GM13976 (cell line): ENCODE measurements around the gene JAKMIP2.

ENCODE experiments used
- DNase-seq: peaks from one replicate; pipeline ENCODE4 v3.0.0; 2012; ENCODE audit warnings: low spot score
- in situ Hi-C: fragments of 300-500 bp; cut with MboI; formaldehyde crosslinking; loops from one replicate; pipeline ENCODE4 v1.12.0; 2022; ENCODE audit warnings: low sequenced_read_pairs, mixed read lengths, inconsistent platforms; ENCODE audit not compliant: unreplicated experiment
- TF ChIP-seq, protein P1 (sequence below): IDR thresholded peaks from 2 replicates; pipeline ENCODE4 v1.5.1; 2012; ENCODE audit warnings: borderline replicate concordance, mild to moderate bottlenecking; ENCODE audit not compliant: insufficient read depth; ENCODE audit errors: extremely low read depth, missing control alignments, control extremely low read depth

JAKMIP2 gene

DNA sequence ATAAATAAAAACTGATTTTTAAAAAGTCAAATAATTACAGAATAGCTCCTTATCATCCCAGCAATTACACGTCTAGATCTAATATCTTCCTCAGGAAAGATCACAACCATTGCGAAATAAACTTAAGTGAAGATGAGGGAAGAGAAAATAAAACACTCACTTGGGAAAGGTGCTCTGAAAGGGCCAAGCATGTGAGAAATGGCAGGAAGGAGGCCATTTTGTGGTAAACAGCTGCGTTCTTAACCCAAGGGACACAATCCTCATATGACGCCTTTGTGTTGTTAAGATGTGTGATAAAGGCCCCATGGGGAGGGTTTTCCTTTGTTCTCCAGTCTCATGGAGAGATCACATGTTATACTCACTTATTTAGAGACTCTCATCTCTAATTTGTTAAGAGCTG, 32.5 kb downstream of the JAKMIP2 start:
- in situ Hi-C loops = no loop called here
- TF ChIP-seq, protein P1, sequence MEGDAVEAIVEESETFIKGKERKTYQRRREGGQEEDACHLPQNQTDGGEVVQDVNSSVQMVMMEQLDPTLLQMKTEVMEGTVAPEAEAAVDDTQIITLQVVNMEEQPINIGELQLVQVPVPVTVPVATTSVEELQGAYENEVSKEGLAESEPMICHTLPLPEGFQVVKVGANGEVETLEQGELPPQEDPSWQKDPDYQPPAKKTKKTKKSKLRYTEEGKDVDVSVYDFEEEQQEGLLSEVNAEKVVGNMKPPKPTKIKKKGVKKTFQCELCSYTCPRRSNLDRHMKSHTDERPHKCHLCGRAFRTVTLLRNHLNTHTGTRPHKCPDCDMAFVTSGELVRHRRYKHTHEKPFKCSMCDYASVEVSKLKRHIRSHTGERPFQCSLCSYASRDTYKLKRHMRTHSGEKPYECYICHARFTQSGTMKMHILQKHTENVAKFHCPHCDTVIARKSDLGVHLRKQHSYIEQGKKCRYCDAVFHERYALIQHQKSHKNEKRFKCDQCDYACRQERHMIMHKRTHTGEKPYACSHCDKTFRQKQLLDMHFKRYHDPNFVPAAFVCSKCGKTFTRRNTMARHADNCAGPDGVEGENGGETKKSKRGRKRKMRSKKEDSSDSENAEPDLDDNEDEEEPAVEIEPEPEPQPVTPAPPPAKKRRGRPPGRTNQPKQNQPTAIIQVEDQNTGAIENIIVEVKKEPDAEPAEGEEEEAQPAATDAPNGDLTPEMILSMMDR = no peak
- no peak for DNase-seq

DNA sequence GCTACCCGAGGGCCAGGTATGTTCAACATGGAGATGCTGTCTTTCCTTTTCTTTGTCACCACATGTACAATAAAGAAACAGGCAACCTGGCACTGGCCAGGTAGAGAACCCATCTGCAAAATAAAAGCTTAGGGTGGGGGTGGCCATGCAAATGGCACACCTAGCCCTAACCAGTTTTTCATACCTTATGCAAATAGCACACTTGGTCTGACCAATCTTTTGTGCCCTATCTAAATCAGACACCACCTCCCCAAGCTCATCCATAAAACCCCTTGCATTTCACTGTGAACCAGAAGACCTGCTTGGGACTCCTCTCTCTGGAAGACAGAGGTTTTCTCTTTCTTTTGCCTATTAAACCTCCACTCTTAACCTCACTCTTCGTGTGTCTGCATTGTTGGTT, 33.9 kb downstream of the JAKMIP2 start:
- no peak for DNase-seq
- TF ChIP-seq, protein P1 = no peak
- in situ Hi-C loops = no loop called here

DNA sequence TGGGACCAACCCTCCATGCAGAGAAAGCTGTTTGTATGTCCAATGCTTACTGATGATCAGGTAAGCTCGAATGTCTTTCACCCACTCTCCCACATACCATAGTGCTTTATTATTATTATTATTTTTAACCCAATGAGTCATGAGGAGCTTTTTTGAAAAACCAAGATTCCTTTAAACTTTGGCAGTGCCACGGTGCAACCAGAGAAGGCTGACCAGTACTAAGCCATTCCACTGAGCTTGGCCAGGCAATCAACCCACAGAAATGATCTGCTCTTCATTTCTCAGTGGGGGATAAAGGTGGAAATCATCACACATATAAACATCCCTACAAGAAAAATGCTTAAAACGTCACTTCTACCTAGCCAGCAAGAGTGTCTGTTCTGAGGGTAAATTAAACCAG, 35.5 kb downstream of the JAKMIP2 start:
- in situ Hi-C loops = no loop called here
- TF ChIP-seq, protein P1 = no peak
- DNase-seq = no peak

DNA sequence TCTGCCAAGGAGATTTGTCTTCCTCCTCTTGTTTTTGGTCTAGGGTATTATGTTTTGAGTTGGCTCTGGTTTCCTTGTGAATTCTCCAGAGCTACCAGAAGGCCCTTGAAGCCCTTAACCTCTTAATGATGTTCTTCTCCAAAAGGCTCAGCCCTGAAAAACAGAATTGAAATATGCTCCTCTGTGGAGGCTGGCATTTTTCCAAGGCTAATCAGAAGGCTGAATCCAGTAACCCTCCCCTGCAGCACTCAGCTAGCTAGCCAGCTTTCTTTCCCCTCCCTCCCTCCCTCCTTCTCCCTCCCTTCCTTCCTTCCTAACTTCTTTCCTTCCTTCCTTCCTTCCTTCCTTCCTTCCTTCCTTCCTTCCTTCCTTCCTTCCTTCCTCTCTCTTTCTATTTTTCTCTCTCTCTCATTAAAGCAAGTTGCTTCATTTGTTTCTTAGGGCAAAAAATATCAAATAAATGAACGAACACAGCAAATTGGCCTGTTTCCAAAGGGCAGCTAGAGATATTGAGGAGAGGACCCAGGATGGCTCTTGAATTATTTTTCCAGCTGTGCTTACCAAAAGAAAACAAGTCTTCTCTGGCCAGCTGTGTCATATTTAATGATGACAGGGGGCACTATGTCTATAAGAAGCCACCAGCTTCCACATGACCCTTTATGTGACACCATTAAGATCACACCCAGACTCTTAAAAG, 38.7 kb downstream of the JAKMIP2 start:
- no peak for DNase-seq
- in situ Hi-C loops = no loop called here
- TF ChIP-seq, protein P1 = no peak

DNA sequence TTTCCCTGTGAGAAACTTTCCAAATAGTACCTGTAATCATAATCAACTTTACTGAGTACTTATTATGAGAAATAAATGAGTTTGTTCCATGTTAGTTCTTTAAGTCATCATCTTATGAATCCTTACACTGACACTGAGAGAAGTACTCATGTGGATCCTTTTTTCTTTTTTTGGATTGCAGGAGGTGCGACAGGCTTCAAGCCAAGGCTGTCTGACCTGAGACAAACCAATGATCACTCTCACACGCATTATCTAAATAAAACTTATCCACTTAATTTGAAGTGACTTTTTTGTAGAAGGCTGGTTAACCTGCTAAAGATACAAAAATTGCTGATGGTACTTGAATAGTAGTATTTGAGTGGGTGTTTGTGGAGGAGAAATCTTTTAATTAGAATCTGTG, 39.5 kb downstream of the JAKMIP2 start:
- DNase-seq = no peak
- in situ Hi-C loops = no loop called here
- TF ChIP-seq, protein P1 = no peak

DNA sequence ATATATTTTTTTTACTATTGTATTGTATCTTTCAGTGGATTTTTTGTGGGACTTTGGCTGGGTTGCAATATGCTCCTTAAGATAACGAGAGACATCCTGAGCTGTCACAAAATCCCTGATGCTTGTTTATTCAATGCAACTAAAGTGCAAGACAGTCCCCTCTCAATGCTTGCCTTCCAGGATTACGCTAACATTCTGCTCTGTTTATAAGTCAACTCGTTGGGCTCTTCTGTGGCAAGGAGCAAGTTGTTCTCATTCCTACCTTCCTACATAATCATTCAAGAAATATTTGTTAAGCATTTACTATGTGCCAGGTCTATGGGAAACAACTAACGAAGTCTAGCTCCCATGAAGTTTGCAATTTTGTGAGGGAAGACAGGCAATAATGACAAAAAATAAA, 40.4 kb downstream of the JAKMIP2 start:
- DNase-seq = no peak
- in situ Hi-C loops = no loop called here
- TF ChIP-seq, protein P1 = no peak
